ENCODE data around the gene ARID1A.

GRCh38 chr1:26789931-26790330, 94.1 kb downstream of the ARID1A start:
- TF ChIP-seq CTCF (IDR thresholded peaks at IDR 0.05): no peak
- TF ChIP-seq POLR2A (IDR thresholded peaks at IDR 0.05): no peak
